NCI-H1930 (cell line): ENCODE measurements around the gene GFAP.

Source experiments
- DNase-seq, 2 experiments: peaks; one replicate each; lab custom pipeline; 2025; lab: John Stamatoyannopoulos, UW

The GFAP gene

DNA sequence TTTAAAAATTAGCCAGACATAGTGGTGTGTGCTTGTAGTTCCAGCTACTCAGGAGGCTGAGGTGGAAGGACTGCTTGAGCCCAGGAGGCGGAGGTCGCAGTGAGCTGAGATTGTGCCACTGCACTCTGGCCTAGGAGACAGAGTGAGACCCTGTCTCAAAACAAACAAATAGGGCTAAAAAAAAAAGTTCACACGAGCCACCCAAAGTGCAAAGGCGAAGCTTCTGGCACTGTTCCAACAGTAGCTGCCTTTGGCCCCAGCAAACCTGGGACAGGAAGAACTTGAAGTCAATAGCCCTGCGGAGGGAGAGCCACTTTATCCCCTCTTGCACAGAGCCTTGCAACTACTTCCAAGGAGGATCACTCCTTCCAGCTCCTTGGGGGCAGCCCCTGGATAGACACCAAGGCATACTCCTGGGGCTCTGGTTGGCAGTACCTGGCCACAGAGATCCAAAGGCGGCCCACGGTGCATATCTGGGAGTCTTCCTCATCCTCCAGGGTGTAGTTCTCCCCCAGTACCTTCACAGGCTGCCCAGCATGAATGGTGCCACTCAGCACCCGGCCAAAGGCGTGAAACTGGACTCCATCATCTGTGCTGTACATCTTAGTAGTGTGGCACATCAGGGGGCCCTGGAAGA, 52.9 kb downstream of the GFAP start:
- no peak for DNase-seq

GRCh38 chr17:44859701-44860100, 55.6 kb downstream of the GFAP start:
- DNase-seq: no peak

DNA sequence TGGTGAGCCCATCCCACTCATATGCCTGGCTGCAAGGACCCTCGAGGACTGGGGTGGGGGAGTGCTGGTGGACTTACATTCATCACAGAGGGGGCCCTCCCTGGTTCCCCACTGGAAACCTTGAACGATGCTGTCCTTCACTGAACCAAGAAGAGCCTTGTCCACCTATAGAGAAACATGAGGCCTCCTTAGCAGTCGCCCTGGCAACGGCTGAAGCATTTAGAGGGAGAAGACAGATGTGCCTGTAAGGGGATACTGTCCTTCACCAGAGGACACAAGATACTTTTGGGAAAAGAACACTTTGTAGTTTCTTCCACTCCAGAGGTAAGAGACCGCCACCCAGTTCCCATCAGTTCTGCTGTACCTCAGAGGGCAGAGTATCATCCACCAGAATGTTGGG, 61.1 kb downstream of the GFAP start:
- no peak for DNase-seq
